ENCODE measurements around the gene XRN1. TPM values are rescaled to one million over a fixed set of nuclear protein-coding genes. Genes with fewer than 3 reads are reported as not detected.
"Not testable (repeated sequence)": the region's sequence is repeated elsewhere in the genome, so short reads cannot be mapped to it uniquely, and the experiment has no call there.

Gene XRN1
- total RNA-seq, 1 donor = 57.5 TPM

DNA sequence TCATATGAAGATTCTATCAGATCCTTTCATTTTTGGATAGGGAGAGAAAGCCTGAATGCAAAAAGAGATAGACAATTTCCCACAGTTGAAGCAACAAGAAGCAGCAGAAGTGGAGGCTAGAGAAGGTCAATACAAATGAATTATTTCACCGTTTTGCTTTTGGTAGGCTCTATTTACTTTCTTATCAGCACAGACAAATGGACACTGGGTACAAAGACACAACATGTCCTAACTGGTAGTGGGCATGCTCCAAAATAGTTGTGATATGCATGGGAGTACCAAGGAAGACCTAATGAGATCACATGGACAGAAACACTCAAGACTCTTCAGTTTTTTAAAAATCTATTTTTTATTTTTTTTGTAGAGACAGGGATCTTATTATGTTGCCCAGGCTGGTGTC, 99.4 kb downstream of the XRN1 start:
- Histone ChIP-seq H4K20me1 (ENCODE audit: insufficient read depth, low read length) (no peaks in the 10 kb centered on the region), H3K4me1 (ENCODE audit: insufficient read depth, low read length) (peaks cover 2% of the 10 kb centered on the region), H3K4me3 (ENCODE audit: insufficient read depth, low read length) (no peak overlapping the region), H3K27ac (ENCODE audit: low read depth, low read length) (no peak overlapping the region), H3K36me3 (ENCODE audit: insufficient read depth, low read length) (peaks cover 46% of the 10 kb centered on the region), H3K27me3 (ENCODE audit: insufficient read depth, low read length) (no peaks in the 10 kb centered on the region), H3K79me2 (ENCODE audit: insufficient read depth, low read length) (no peaks in the 10 kb centered on the region), H3K9me3 (ENCODE audit: low read depth, low read length) (no peaks in the 10 kb centered on the region), H3K4me2 (ENCODE audit: insufficient read depth, low read length) (no peak overlapping the region), H2AFZ (ENCODE audit: low read length) (no peak overlapping the region)
- no peak for DNase-seq (ENCODE audit: insufficient read length, low spot score, missing footprints)
- TF ChIP-seq, protein P1, sequence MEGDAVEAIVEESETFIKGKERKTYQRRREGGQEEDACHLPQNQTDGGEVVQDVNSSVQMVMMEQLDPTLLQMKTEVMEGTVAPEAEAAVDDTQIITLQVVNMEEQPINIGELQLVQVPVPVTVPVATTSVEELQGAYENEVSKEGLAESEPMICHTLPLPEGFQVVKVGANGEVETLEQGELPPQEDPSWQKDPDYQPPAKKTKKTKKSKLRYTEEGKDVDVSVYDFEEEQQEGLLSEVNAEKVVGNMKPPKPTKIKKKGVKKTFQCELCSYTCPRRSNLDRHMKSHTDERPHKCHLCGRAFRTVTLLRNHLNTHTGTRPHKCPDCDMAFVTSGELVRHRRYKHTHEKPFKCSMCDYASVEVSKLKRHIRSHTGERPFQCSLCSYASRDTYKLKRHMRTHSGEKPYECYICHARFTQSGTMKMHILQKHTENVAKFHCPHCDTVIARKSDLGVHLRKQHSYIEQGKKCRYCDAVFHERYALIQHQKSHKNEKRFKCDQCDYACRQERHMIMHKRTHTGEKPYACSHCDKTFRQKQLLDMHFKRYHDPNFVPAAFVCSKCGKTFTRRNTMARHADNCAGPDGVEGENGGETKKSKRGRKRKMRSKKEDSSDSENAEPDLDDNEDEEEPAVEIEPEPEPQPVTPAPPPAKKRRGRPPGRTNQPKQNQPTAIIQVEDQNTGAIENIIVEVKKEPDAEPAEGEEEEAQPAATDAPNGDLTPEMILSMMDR (IDR thresholded peaks at IDR 0.05; ENCODE audit: extremely low read depth, low read depth, low read length) = no peak

DNA sequence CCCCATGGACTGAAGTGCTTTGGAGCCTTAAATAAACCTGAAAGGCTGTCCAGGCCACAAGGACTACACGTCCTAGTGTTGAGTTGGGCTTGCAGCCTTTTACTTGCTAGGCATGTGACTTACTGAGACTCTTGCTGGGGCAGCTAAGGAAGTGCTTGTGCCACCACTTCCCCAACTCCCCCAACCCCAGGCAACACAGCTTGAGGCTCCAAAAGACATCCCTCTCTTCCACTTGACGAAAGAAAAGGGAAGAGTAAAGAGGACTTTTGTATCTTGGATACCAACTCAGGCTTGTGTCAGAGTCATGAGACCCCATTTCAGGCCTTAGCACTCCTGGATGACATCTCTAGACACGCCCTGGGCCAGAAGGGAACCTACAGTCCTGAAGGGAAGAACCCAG, 109.8 kb downstream of the XRN1 start:
- Histone ChIP-seq H3K27me3 (ENCODE audit: insufficient read depth, low read length) (no peaks in the 10 kb centered on the region), H3K27ac (ENCODE audit: low read depth, low read length) (no peak overlapping the region), H3K4me3 (ENCODE audit: insufficient read depth, low read length) (no peak overlapping the region), H3K79me2 (ENCODE audit: insufficient read depth, low read length) (peaks cover 3% of the 10 kb centered on the region), H3K9me3 (ENCODE audit: low read depth, low read length) (no peaks in the 10 kb centered on the region), H4K20me1 (ENCODE audit: insufficient read depth, low read length) (no peaks in the 10 kb centered on the region), H3K36me3 (ENCODE audit: insufficient read depth, low read length) (peaks cover 13% of the 10 kb centered on the region), H3K4me2 (ENCODE audit: insufficient read depth, low read length) (no peak overlapping the region), H2AFZ (ENCODE audit: low read length) (no peak overlapping the region), H3K4me1 (ENCODE audit: insufficient read depth, low read length) (no peaks in the 10 kb centered on the region)
- no peak for DNase-seq (ENCODE audit: insufficient read length, low spot score, missing footprints)
- TF ChIP-seq, protein P1 (IDR thresholded peaks at IDR 0.05; ENCODE audit: extremely low read depth, low read depth, low read length) = no peak

DNA sequence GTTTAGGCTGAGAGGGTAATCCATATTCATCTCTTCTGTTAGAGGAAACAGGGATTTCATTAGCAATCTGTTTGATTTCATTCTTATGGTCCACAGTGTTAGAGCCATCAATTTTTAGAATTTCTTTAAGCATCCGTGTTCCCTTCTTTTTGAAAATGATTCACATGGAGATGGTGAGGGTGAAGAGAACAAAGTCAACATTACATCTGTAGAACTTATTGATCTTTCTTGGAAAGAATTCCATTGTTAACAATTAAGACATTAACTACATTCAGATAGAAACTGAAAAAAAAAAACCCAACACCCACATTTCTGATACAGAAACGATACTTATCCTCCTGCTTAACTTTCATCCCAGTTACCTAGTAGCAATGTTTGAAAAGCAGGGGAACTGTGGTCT, 115.4 kb downstream of the XRN1 start:
- no peaks in the 10 kb centered on the region for H3K79me2 ChIP-seq (ENCODE audit: insufficient read depth, low read length)
- no peaks in the 10 kb centered on the region for H3K27me3 ChIP-seq (ENCODE audit: insufficient read depth, low read length)
- H3K36me3 ChIP-seq (ENCODE audit: insufficient read depth, low read length) = peaks cover 35% of the 10 kb centered on the region
- H2AFZ ChIP-seq (ENCODE audit: low read length) = no peak overlapping the region
- no peaks in the 10 kb centered on the region for H4K20me1 ChIP-seq (ENCODE audit: insufficient read depth, low read length)
- DNase-seq (ENCODE audit: insufficient read length, low spot score, missing footprints) = no peak
- no peaks in the 10 kb centered on the region for H3K4me1 ChIP-seq (ENCODE audit: insufficient read depth, low read length)
- no peak overlapping the region for H3K4me3 ChIP-seq (ENCODE audit: insufficient read depth, low read length)
- no peaks in the 10 kb centered on the region for H3K9me3 ChIP-seq (ENCODE audit: low read depth, low read length)
- H3K27ac ChIP-seq (ENCODE audit: low read depth, low read length) = no peak overlapping the region
- no peak overlapping the region for H3K4me2 ChIP-seq (ENCODE audit: insufficient read depth, low read length)
- TF ChIP-seq, protein P1 (IDR thresholded peaks at IDR 0.05; ENCODE audit: extremely low read depth, low read depth, low read length) = no peak

DNA sequence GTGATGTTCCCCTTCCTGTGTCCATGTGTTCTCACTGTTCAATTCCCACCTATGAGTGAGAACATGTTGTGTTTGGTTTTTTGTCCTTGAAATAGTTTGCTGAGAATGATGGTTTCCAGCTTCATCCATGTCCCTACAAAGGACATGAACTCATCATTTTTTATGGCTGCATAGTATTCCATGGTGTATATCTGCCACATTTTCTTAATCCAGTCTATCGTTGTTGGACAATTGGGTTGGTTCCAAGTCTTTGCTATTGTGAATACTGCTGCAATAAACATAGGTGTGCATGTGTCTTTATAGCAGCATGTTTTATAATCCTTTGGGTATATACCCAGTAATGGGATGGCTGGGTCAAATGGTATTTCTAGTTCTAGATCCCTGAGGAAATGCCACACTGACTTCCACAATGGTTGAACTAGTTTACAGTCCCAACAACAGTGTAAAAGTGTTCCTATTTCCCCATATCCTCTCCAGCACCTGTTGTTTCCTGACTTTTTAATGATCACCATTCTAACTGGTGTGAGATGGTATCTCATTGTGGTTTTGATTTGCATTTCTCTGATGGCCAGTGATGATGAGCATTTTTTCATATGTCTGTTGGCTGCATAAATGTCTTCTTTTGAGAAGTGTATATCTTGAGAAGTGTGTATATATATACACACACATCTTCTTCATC, 123.4 kb downstream of the XRN1 start:
- not testable (repeated sequence) for H3K9me3 ChIP-seq (ENCODE audit: low read depth, low read length); H3K36me3 ChIP-seq (ENCODE audit: insufficient read depth, low read length); DNase-seq (ENCODE audit: insufficient read length, low spot score, missing footprints); H3K27ac ChIP-seq (ENCODE audit: low read depth, low read length); H3K79me2 ChIP-seq (ENCODE audit: insufficient read depth, low read length); H3K27me3 ChIP-seq (ENCODE audit: insufficient read depth, low read length); H4K20me1 ChIP-seq (ENCODE audit: insufficient read depth, low read length); H3K4me3 ChIP-seq (ENCODE audit: insufficient read depth, low read length); H3K4me1 ChIP-seq (ENCODE audit: insufficient read depth, low read length); H3K4me2 ChIP-seq (ENCODE audit: insufficient read depth, low read length); H2AFZ ChIP-seq (ENCODE audit: low read length)

Data from osteoblast (primary cell).